Testis (tissue), 2 donors: ENCODE results near the gene C3orf85.

ENCODE experiments used
- CTCF ChIP-seq, 3 experiments: fragments of 450-650 bp in 2 of 3; fragments of 200-600 bp in 1 of 3; sonication (generic) in 1 of 3; IDR thresholded peaks; one replicate each; pipeline ENCODE4 v1.5.1; 2016 to 2019; ENCODE audit warnings: antibody characterized with exemption in 3 of 3, mild to moderate bottlenecking in 2 of 3, moderate library complexity in 1 of 3
- POLR2A ChIP-seq: fragments of 450-650 bp; IDR thresholded peaks from one replicate; pipeline ENCODE4 v1.6.1; 2017; ENCODE audit warnings: antibody characterized with exemption, mild to moderate bottlenecking, moderate library complexity

- TF ChIP-seq CTCF (IDR thresholded peaks at IDR 0.05) (no peak), POLR2A (no peak)
Observed at GRCh38 chr3:109125902-109126301, 10.6 kb upstream of the C3orf85 start.
